Measurements from ENCODE around the gene EN2. TPM values are rescaled to one million over a fixed set of nuclear protein-coding genes. Genes with fewer than 3 reads are reported as not detected.

Gene EN2
- total and polyA plus RNA-seq, 2 donors (not counting 1 experiment from before 2014, with no cell fraction given), result not detected

DNA sequence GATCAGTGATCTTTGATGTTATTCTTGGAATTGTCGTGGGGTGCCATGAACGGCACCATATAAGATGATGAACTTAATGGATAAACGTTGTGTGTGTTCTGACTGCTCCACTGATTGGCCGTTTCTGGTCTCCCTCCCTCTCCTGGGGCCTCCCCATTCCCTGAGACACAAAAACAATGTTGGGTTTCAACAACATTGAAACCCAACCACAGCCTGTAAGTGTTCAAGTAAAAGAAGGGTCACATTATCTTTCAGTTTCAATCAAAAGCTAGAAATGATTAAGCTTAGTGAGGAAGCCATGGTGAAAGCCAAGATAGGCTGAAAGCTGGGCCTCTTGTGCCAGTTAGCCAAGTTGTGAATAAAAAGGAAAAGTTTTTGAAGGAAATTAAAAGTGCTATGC lies 19.5 kb downstream of the EN2 start:
- H3K9ac ChIP-seq (ENCODE audit: low read length), result no peak overlapping the region
- H3K4me3 ChIP-seq (ENCODE audit: control extremely low read depth in 1 of 5, extremely low read depth in 1 of 5, insufficient read depth in 1 of 5, low read depth in 2 of 5, low read length in 4 of 5), result no peak overlapping the region
- DNase-seq (no peak), ATAC-seq (ENCODE audit: low read depth) (no peak)
- POLR2A ChIA-PET, result no interaction called here
- peaks cover 0 to 21% (median 3%) of the 10 kb centered on the region in 3 donors for H3K9me3 ChIP-seq (ENCODE audit: control extremely low read depth in 1 of 3, control insufficient read depth in 2 of 3, insufficient read depth in 1 of 3, low read length in 2 of 3)
- 87% methylated on average over 3 of the region's 4 CpGs for WGBS (ENCODE audit: insufficient coverage)
- H3K36me3 ChIP-seq (replicated peaks in 1 of 2; ENCODE audit: control extremely low read depth in 1 of 2, control insufficient read depth in 1 of 2, extremely low read depth in 1 of 2, insufficient read depth in 2 of 2, low read length in 1 of 2), result no peaks in the 10 kb centered on the region
- TF ChIP-seq, protein P1, sequence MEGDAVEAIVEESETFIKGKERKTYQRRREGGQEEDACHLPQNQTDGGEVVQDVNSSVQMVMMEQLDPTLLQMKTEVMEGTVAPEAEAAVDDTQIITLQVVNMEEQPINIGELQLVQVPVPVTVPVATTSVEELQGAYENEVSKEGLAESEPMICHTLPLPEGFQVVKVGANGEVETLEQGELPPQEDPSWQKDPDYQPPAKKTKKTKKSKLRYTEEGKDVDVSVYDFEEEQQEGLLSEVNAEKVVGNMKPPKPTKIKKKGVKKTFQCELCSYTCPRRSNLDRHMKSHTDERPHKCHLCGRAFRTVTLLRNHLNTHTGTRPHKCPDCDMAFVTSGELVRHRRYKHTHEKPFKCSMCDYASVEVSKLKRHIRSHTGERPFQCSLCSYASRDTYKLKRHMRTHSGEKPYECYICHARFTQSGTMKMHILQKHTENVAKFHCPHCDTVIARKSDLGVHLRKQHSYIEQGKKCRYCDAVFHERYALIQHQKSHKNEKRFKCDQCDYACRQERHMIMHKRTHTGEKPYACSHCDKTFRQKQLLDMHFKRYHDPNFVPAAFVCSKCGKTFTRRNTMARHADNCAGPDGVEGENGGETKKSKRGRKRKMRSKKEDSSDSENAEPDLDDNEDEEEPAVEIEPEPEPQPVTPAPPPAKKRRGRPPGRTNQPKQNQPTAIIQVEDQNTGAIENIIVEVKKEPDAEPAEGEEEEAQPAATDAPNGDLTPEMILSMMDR (IDR thresholded peaks at IDR 0.05), result no peak
- TF ChIP-seq EZH2 (IDR thresholded peaks at IDR 0.05; ENCODE audit: borderline replicate concordance, insufficient read depth, low read depth, low read length, poor library complexity, severe bottlenecking), result no peak
- H3K27ac ChIP-seq (ENCODE audit: low read length in 2 of 2), result no peak overlapping the region
- Mint-ChIP-seq H3K4me1 (no peaks in the 10 kb centered on the region), H3K4me3 (no peak overlapping the region), H3K27ac (no peak overlapping the region), H3K9me3 (ENCODE audit: insufficient read depth) (no peaks in the 10 kb centered on the region), H3K27me3 (peaks cover 76% of the 10 kb centered on the region)
- peaks cover 0 to 5% of the 10 kb centered on the region in 2 donors for H3K4me1 ChIP-seq (ENCODE audit: control insufficient read depth in 2 of 2, insufficient read depth in 2 of 2, low read length in 2 of 2)
- intact Hi-C loops (cut with micrococcal nuclease), result no loop called here
- peaks cover 0 to 59% (median 42%) of the 10 kb centered on the region in 4 experiments for H3K27me3 ChIP-seq (replicated peaks in 1 of 4; ENCODE audit: control extremely low read depth in 1 of 4, control insufficient read depth in 3 of 4, insufficient read depth in 4 of 4, low read length in 3 of 4)
- CTCF ChIA-PET, result no interaction called here
- no peaks in the 10 kb centered on the region for H3K79me2 ChIP-seq (ENCODE audit: control insufficient read depth, insufficient read depth, low read length)
- no peak overlapping the region for H2AFZ ChIP-seq (ENCODE audit: insufficient read depth, low read depth, low read length, poor library complexity, severe bottlenecking)
- no peak overlapping the region for H3K4me2 ChIP-seq (replicated peaks; ENCODE audit: low read depth, low read length, poor library complexity, severe bottlenecking)
- H4K20me1 ChIP-seq (ENCODE audit: control insufficient read depth, insufficient read depth, low read length, poor library complexity, severe bottlenecking), result no peaks in the 10 kb centered on the region

DNA sequence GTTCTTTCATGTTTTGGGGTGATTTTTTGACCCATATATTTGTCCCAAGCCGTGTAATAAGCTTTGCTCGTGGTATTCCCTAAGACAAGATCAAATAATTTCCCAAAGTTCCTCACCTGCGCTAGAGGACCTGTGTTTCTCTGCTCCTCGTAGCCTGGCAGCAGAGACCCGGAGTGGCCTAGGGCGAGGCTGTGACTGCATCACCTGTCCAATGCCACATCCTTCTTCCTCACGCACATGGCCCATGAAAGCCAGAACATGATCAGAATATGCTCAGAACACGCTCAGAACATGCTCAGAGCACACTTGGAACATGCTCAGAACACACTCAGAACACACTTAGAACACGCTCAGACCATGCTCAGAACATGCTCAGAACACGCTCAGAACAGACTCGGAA lies 23.8 kb downstream of the EN2 start:
- H3K27ac Mint-ChIP-seq, result no peak overlapping the region
- Histone ChIP-seq H3K4me1 (ENCODE audit: control insufficient read depth in 2 of 2, insufficient read depth in 2 of 2, low read length in 2 of 2) (peaks cover 0 to 2% of the 10 kb centered on the region in 2 donors), H3K27me3 (replicated peaks in 1 of 4; ENCODE audit: control extremely low read depth in 1 of 4, control insufficient read depth in 3 of 4, insufficient read depth in 4 of 4, low read length in 3 of 4) (peaks cover 0 to 39% (median 10%) of the 10 kb centered on the region in 4 experiments), H3K9me3 (ENCODE audit: control extremely low read depth in 1 of 3, control insufficient read depth in 2 of 3, insufficient read depth in 1 of 3, low read length in 2 of 3) (peaks cover 0 to 11% (median 0%) of the 10 kb centered on the region in 3 donors), H2AFZ (ENCODE audit: insufficient read depth, low read depth, low read length, poor library complexity, severe bottlenecking) (no peak overlapping the region), H3K4me2 (replicated peaks; ENCODE audit: low read depth, low read length, poor library complexity, severe bottlenecking) (no peak overlapping the region), H3K36me3 (replicated peaks in 1 of 2; ENCODE audit: control extremely low read depth in 1 of 2, control insufficient read depth in 1 of 2, extremely low read depth in 1 of 2, insufficient read depth in 2 of 2, low read length in 1 of 2) (no peaks in the 10 kb centered on the region), H3K9ac (ENCODE audit: low read length) (no peak overlapping the region), H4K20me1 (ENCODE audit: control insufficient read depth, insufficient read depth, low read length, poor library complexity, severe bottlenecking) (no peaks in the 10 kb centered on the region), H3K4me3 (ENCODE audit: control extremely low read depth in 1 of 5, extremely low read depth in 1 of 5, insufficient read depth in 1 of 5, low read depth in 2 of 5, low read length in 4 of 5) (no peak overlapping the region), H3K79me2 (ENCODE audit: control insufficient read depth, insufficient read depth, low read length) (no peaks in the 10 kb centered on the region), H3K27ac (ENCODE audit: low read length in 2 of 2) (no peak overlapping the region)
- H3K4me3 Mint-ChIP-seq, result no peak overlapping the region
- peaks cover 2% of the 10 kb centered on the region for H3K4me1 Mint-ChIP-seq
- peaks cover 54% of the 10 kb centered on the region for H3K27me3 Mint-ChIP-seq
- TF ChIP-seq, protein P1 (IDR thresholded peaks at IDR 0.05), result no peak
- no peak for TF ChIP-seq EZH2 (IDR thresholded peaks at IDR 0.05; ENCODE audit: borderline replicate concordance, insufficient read depth, low read depth, low read length, poor library complexity, severe bottlenecking)
- 89% methylated on average over 10 of the region's 11 CpGs for WGBS (ENCODE audit: insufficient coverage)
- ChIA-PET CTCF (no interaction called here), POLR2A (no interaction called here)
- DNase-seq, result no peak
- ATAC-seq (ENCODE audit: low read depth), result no peak
- intact Hi-C loops (cut with micrococcal nuclease), result no loop called here
- H3K9me3 Mint-ChIP-seq (ENCODE audit: insufficient read depth), result no peaks in the 10 kb centered on the region
